Vagina (tissue), 2 donors: ENCODE results near the gene HIF1A.

ENCODE experiments used
- POLR2A ChIP-seq, 2 donors: fragments of 450-650 bp; IDR thresholded peaks; one replicate each; pipeline ENCODE4 v1.6.1; 2017; ENCODE audit warnings: antibody characterized with exemption in 2 of 2, mild to moderate bottlenecking in 2 of 2, moderate library complexity in 2 of 2
- TF ChIP-seq, protein P1 (sequence below), 3 experiments: fragments of 450-650 bp in 2 of 3; fragments of 200-600 bp in 1 of 3; sonication (generic) in 1 of 3; IDR thresholded peaks; one replicate each; pipeline ENCODE4 v1.5.1; 2017 to 2019; ENCODE audit warnings: antibody characterized with exemption in 3 of 3, mild to moderate bottlenecking in 2 of 3, moderate library complexity in 2 of 3

DNA sequence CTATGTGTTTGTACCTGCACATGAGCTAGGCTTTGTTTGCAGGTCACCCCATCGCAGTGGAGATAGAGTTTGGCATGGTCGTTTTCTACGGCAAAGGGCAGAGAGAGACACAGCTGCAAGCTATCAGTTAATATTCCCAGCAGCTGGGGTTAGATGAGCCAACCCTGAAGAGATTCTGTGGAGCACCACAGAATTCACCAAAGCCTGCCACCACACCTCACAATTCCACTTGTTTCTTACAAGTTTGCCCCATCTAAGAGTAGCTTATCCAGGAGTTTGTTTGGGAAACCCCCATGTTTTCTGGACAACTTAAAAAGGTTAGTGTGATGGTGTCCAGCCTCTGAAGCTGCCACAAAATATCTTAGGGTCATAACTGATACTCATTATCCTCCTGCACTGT, 20.0 kb upstream of the HIF1A start:
- TF ChIP-seq POLR2A (IDR thresholded peaks at IDR 0.05): no peak
- TF ChIP-seq, protein P1, sequence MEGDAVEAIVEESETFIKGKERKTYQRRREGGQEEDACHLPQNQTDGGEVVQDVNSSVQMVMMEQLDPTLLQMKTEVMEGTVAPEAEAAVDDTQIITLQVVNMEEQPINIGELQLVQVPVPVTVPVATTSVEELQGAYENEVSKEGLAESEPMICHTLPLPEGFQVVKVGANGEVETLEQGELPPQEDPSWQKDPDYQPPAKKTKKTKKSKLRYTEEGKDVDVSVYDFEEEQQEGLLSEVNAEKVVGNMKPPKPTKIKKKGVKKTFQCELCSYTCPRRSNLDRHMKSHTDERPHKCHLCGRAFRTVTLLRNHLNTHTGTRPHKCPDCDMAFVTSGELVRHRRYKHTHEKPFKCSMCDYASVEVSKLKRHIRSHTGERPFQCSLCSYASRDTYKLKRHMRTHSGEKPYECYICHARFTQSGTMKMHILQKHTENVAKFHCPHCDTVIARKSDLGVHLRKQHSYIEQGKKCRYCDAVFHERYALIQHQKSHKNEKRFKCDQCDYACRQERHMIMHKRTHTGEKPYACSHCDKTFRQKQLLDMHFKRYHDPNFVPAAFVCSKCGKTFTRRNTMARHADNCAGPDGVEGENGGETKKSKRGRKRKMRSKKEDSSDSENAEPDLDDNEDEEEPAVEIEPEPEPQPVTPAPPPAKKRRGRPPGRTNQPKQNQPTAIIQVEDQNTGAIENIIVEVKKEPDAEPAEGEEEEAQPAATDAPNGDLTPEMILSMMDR (IDR thresholded peaks at IDR 0.05): no peak
